ENCODE results near the gene AGAP3.

GRCh38 chr7:151061213-151062110, 24.8 kb upstream of the AGAP3 start:
- TF ChIP-seq, protein P1, sequence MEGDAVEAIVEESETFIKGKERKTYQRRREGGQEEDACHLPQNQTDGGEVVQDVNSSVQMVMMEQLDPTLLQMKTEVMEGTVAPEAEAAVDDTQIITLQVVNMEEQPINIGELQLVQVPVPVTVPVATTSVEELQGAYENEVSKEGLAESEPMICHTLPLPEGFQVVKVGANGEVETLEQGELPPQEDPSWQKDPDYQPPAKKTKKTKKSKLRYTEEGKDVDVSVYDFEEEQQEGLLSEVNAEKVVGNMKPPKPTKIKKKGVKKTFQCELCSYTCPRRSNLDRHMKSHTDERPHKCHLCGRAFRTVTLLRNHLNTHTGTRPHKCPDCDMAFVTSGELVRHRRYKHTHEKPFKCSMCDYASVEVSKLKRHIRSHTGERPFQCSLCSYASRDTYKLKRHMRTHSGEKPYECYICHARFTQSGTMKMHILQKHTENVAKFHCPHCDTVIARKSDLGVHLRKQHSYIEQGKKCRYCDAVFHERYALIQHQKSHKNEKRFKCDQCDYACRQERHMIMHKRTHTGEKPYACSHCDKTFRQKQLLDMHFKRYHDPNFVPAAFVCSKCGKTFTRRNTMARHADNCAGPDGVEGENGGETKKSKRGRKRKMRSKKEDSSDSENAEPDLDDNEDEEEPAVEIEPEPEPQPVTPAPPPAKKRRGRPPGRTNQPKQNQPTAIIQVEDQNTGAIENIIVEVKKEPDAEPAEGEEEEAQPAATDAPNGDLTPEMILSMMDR (IDR thresholded peaks at IDR 0.05), result no peak
- TF ChIP-seq POLR2A (IDR thresholded peaks at IDR 0.05) (no peak), EP300 (IDR thresholded peaks at IDR 0.05) (no peak)

Measured in ovary (tissue), 3 donors.